Endothelial cell of umbilical vein (primary cell): ENCODE results near the gene LHX3. TPM values are rescaled to one million over a fixed set of nuclear protein-coding genes. Genes with fewer than 3 reads are reported as not detected.

Experiments used
- BruUV-seq: library from RNA; stranded (reverse); fragments of 400-500 nt; replicated peaks from 2 replicates; lab custom pipeline; 2021; lab: Mats Ljungman, UMichigan
- CTCF ChIA-PET: fragments of 300-600, 350-600 bp; sonication (Branson Sonifier 250); formaldehyde crosslinking; loops from one replicate; lab custom pipeline; 2021; ENCODE audit warnings: antibody characterized with exemption, inconsistent platforms; lab: Charles Lee
- POLR2A ChIA-PET: fragments of 300-600, 350-600 bp; sonication (Branson Sonifier 250); formaldehyde crosslinking; loops from one replicate; lab custom pipeline; 2021; ENCODE audit warnings: antibody characterized with exemption, inconsistent platforms; lab: Charles Lee
- DNase-seq: peaks from one replicate; pipeline ENCODE4 v3.0.0-alpha.2; 2011; ENCODE audit warnings: low read depth, low spot score
- FAIRE-seq: peaks from 2 replicates; lab custom pipeline; 2011; peaks lifted over from hg19 to GRCh38; lab: Jason Lieb, UNC
- H2AFZ ChIP-seq: 2 replicates; pipeline ENCODE4 v1.6.0; 2012; ENCODE audit warnings: low read depth, low read length, control low read depth, inconsistent platforms
- H3K27ac ChIP-seq: 2 replicates; pipeline ENCODE4 v1.5.1; 2011; ENCODE audit warnings: low read depth, mild to moderate bottlenecking, control low read depth, low read length, moderate library complexity; ENCODE audit not compliant: insufficient read depth
- H3K27me3 ChIP-seq, 2 experiments: 2 replicates each; pipeline versions ENCODE4 v1.6.0 to v1.6.1; 2011; ENCODE audit warnings: low read length in 2 of 2, mixed read lengths in 1 of 2; ENCODE audit not compliant: control insufficient read depth in 2 of 2, insufficient read depth in 2 of 2
- H3K36me3 ChIP-seq, 2 experiments: 2 replicates in 1 of 2; 3 replicates in 1 of 2; pipeline ENCODE4 v1.5.1; 2011; ENCODE audit warnings: low read length in 2 of 2, mild to moderate bottlenecking in 1 of 2, moderate library complexity in 1 of 2; ENCODE audit not compliant: control insufficient read depth in 2 of 2, insufficient read depth in 2 of 2; ENCODE audit errors: extremely low read depth in 1 of 2
- H3K4me1 ChIP-seq: 3 replicates; pipeline ENCODE4 v1.5.1; 2011; ENCODE audit warnings: mild to moderate bottlenecking, low read length; ENCODE audit not compliant: control insufficient read depth, insufficient read depth; ENCODE audit errors: extremely low read depth
- H3K4me2 ChIP-seq: 2 replicates; pipeline ENCODE4 v1.6.1; 2011; ENCODE audit warnings: low read length, control low read depth, mixed read lengths; ENCODE audit not compliant: insufficient read depth
- H3K4me3 ChIP-seq, 3 experiments: fragments of 200-600 bp in 1 of 3; sonication (generic), shearing (Covaris generic) in 1 of 3; replicated peaks in 1 of 3; 2 replicates each; pipeline ENCODE4 v1.5.1; 2011 to 2016; ENCODE audit warnings: control low read depth in 3 of 3, low read length in 3 of 3, mild to moderate bottlenecking in 2 of 3, inconsistent platforms in 1 of 3, low read depth in 1 of 3, moderate library complexity in 1 of 3; ENCODE audit not compliant: insufficient read depth in 1 of 3
- H3K79me2 ChIP-seq: 2 replicates; pipeline ENCODE4 v1.6.0; 2012; ENCODE audit warnings: low read length, inconsistent platforms; ENCODE audit not compliant: control insufficient read depth, insufficient read depth
- H3K9ac ChIP-seq: replicated peaks from 2 replicates; pipeline ENCODE3; 2011; ENCODE audit warnings: low read length, control low read depth; ENCODE audit not compliant: insufficient read depth; ENCODE audit errors: extremely low read depth
- H3K9me1 ChIP-seq: replicated peaks from 3 replicates; pipeline ENCODE4 v1.6.0; 2011; ENCODE audit warnings: mild to moderate bottlenecking, low read length; ENCODE audit not compliant: control insufficient read depth, insufficient read depth; ENCODE audit errors: extremely low read depth
- H3K9me3 ChIP-seq: replicated peaks from 2 replicates; pipeline ENCODE4 v1.5.1; 2012; ENCODE audit warnings: low read length, inconsistent platforms; ENCODE audit not compliant: control insufficient read depth, insufficient read depth
- H4K20me1 ChIP-seq: replicated peaks from 2 replicates; pipeline ENCODE3; 2011; ENCODE audit warnings: mild to moderate bottlenecking, low read length; ENCODE audit not compliant: control insufficient read depth, insufficient read depth; ENCODE audit errors: extremely low read depth
- CTCF ChIP-seq, 2 donors: IDR thresholded peaks; 1 replicate in 1 of 2; 2 replicates in 1 of 2; pipeline ENCODE4 v1.5.1; 2011; ENCODE audit warnings: low read length in 2 of 2, mild to moderate bottlenecking in 2 of 2, moderate library complexity in 2 of 2, control low read depth in 1 of 2, inconsistent platforms in 1 of 2, low read depth in 1 of 2; ENCODE audit not compliant: insufficient read depth in 1 of 2; ENCODE audit errors: extremely low read depth in 1 of 2
- EZH2 ChIP-seq: IDR thresholded peaks from 2 replicates; pipeline ENCODE4 v1.6.1; 2012; ENCODE audit warnings: borderline replicate concordance, low read depth, mild to moderate bottlenecking, moderate library complexity, low read length, inconsistent platforms; ENCODE audit not compliant: severe bottlenecking
- FOS ChIP-seq: IDR thresholded peaks from 2 replicates; pipeline ENCODE4 v1.6.1; 2011; ENCODE audit warnings: mild to moderate bottlenecking, low read length, moderate library complexity, borderline replicate concordance; ENCODE audit not compliant: insufficient read depth
- GATA2 ChIP-seq: IDR thresholded peaks from 2 replicates; pipeline ENCODE4 v1.7.0; 2011; ENCODE audit warnings: low read depth, mild to moderate bottlenecking, moderate library complexity, mixed read lengths, low read length; ENCODE audit not compliant: insufficient read length, insufficient read depth
- JUN ChIP-seq: IDR thresholded peaks from 2 replicates; pipeline ENCODE4 v1.6.1; 2011; ENCODE audit warnings: borderline replicate concordance, low read depth; ENCODE audit not compliant: insufficient read length, insufficient read depth
- MAX ChIP-seq: IDR thresholded peaks from 2 replicates; pipeline ENCODE4 v1.6.1; 2011; ENCODE audit not compliant: insufficient read depth, insufficient read length
- MYC ChIP-seq: IDR thresholded peaks from one replicate; pipeline ENCODE4 v1.6.1; 2011; ENCODE audit warnings: mild to moderate bottlenecking, low read depth, low read length
- POLR2A ChIP-seq: IDR thresholded peaks from 2 replicates; pipeline ENCODE4 v1.6.1; 2012; ENCODE audit warnings: low read depth, mild to moderate bottlenecking, control low read depth, low read length
- POLR2AphosphoS5 ChIP-seq: IDR thresholded peaks from 2 replicates; pipeline ENCODE4 v1.6.1; 2012; ENCODE audit warnings: low read depth, mild to moderate bottlenecking, control low read depth, low read length, moderate library complexity; ENCODE audit not compliant: insufficient read depth
- dilution Hi-C: fragments of 300-500 bp; cut with MboI; formaldehyde crosslinking; loops from one replicate; pipeline ENCODE4 v1.15.0; 2019; ENCODE audit warnings: low sequenced_read_pairs; ENCODE audit not compliant: extremely low pct_ligation_motif_present
- intact Hi-C: fragments of 100-400 bp; cut with micrococcal nuclease; formaldehyde crosslinking; loops from one replicate; pipeline ENCODE4 v1.10.0; 2022
- polyA plus RNA-seq, 4 experiments: library from polyadenylated mRNA; depleted of rRNA in 3 of 4; stranded (reverse) in 3 of 4; unstranded in 1 of 4; fragments of >200 nt; gene quantifications; 2 replicates each; pipeline versions ENCODE4 v1.2.1 to v1.2.3, GENCODE V29; 2011 to 2012; ENCODE audit warnings: missing spikeins in 1 of 4
- total RNA-seq: library from RNA; stranded (reverse); gene quantifications from 2 replicates; pipeline ENCODE4 v1.2.3, GENCODE V29; 2021

The LHX3 gene
- total and polyA plus RNA-seq, 2 donors (not counting 3 experiments of a cell fraction or from before 2014, with no cell fraction given): not detected

GRCh38 chr9:136222166-136222905 lies 17.4 kb upstream of the LHX3 start:
- ChIA-PET POLR2A (no interaction called here), CTCF (interaction anchor here (1.1 to 1.9 kb wide), 3 partner anchors 36 to 88 kb away, joined by 3 to 6 read pairs (median 4); no protein-coding TSS in a partner anchor)
- Histone ChIP-seq H3K27me3 (no peaks in the 10 kb centered on the region), H4K20me1 (no peaks in the 10 kb centered on the region), H3K27ac (no peak overlapping the region), H3K4me1 (no peaks in the 10 kb centered on the region), H3K79me2 (no peaks in the 10 kb centered on the region), H3K9me3 (no peaks in the 10 kb centered on the region), H3K9me1 (no peaks in the 10 kb centered on the region), H3K9ac (no peak overlapping the region), H3K4me2 (no peak overlapping the region), H2AFZ (no peak overlapping the region), H3K36me3 (peaks cover 0 to 3% of the 10 kb centered on the region in 2 experiments), H3K4me3 (no peak overlapping the region)
- intact Hi-C loops: no loop called here
- DNase-seq (no peak), FAIRE-seq (no peak)
- BruUV-seq: no TSS peak
- dilution Hi-C loops: no loop called here
- TF ChIP-seq POLR2A: no peak
- no peak for TF ChIP-seq POLR2AphosphoS5
- TF ChIP-seq MYC: no peak
- no peak for TF ChIP-seq GATA2
- no peak for TF ChIP-seq FOS
- no peak for TF ChIP-seq CTCF (IDR thresholded peaks at IDR 0.05; ENCODE audit: extremely low read depth in 1 of 2, insufficient read depth in 1 of 2, low read depth in 1 of 2, low read length in 2 of 2)
- no peak for TF ChIP-seq MAX
- no peak for TF ChIP-seq JUN
- no peak for TF ChIP-seq EZH2
